Liver (tissue), 9 donors: ENCODE results near the gene AK5. TPM values are rescaled to one million over a fixed set of nuclear protein-coding genes. Genes with fewer than 3 reads are reported as not detected.

ENCODE experiments used
- DNase-seq: peaks from one replicate; pipeline ENCODE4 v3.0.0-alpha.2; 2017; ENCODE audit warnings: low spot score
- H3K27ac ChIP-seq, 2 donors: one replicate each; pipeline ENCODE4 v1.7.0; 2013; ENCODE audit warnings: inconsistent platforms in 2 of 2, low read length in 2 of 2, control low read depth in 1 of 2, low read depth in 1 of 2, mild to moderate bottlenecking in 1 of 2
- H3K27me3 ChIP-seq, 4 donors: one replicate each; pipeline versions ENCODE4 v1.6.1 to v1.7.0; 2013; ENCODE audit warnings: low read length in 3 of 4, inconsistent platforms in 1 of 4, mild to moderate bottlenecking in 1 of 4, moderate library complexity in 1 of 4; ENCODE audit not compliant: control insufficient read depth in 4 of 4, insufficient read depth in 4 of 4
- H3K36me3 ChIP-seq, 4 donors: one replicate each; pipeline versions ENCODE4 v1.6.1 to v1.7.0; 2013; ENCODE audit warnings: low read length in 3 of 4, mild to moderate bottlenecking in 3 of 4, low read depth in 1 of 4, moderate library complexity in 1 of 4; ENCODE audit not compliant: control insufficient read depth in 4 of 4, insufficient read depth in 3 of 4
- H3K4me1 ChIP-seq, 4 donors: one replicate each; pipeline versions ENCODE4 v1.6.1 to v1.7.0; 2013; ENCODE audit warnings: low read length in 3 of 4, mild to moderate bottlenecking in 3 of 4, moderate library complexity in 1 of 4; ENCODE audit not compliant: control insufficient read depth in 4 of 4, insufficient read depth in 4 of 4
- H3K4me3 ChIP-seq, 3 donors: one replicate each; pipeline versions ENCODE4 v1.6.1 to v1.7.0; 2013; ENCODE audit warnings: low read length in 3 of 3, control low read depth in 1 of 3, low read depth in 1 of 3, mild to moderate bottlenecking in 1 of 3
- H3K9ac ChIP-seq, 2 donors: one replicate each; pipeline ENCODE4 v1.7.0; 2013; ENCODE audit warnings: low read length in 2 of 2, mild to moderate bottlenecking in 2 of 2, moderate library complexity in 2 of 2, control low read depth in 1 of 2, low read depth in 1 of 2
- H3K9me3 ChIP-seq, 4 donors: one replicate each; pipeline versions ENCODE4 v1.6.1 to v1.7.0; 2013; ENCODE audit warnings: low read length in 3 of 4; ENCODE audit not compliant: control insufficient read depth in 4 of 4
- ATF3 ChIP-seq: IDR thresholded peaks from 2 replicates; pipeline ENCODE4 v1.6.1; 2016; ENCODE audit warnings: antibody characterized with exemption
- EGR1 ChIP-seq, 2 donors: IDR thresholded peaks; 2 replicates each; pipeline ENCODE4 v1.6.1; 2016 to 2018; ENCODE audit warnings: antibody characterized with exemption in 2 of 2, low read depth in 2 of 2
- FOXA2 ChIP-seq: IDR thresholded peaks from 2 replicates; pipeline ENCODE4 v1.6.1; 2016; ENCODE audit warnings: antibody characterized with exemption
- GABPA ChIP-seq, 2 donors: IDR thresholded peaks in 1 of 2; conservative IDR thresholded peaks in 1 of 2; 2 replicates each; pipeline ENCODE4 v1.6.1; 2016; ENCODE audit warnings: antibody characterized with exemption in 2 of 2, mild to moderate bottlenecking in 1 of 2, moderate library complexity in 1 of 2
- HNF4A ChIP-seq, 2 donors: conservative IDR thresholded peaks; 2 replicates each; pipeline ENCODE4 v1.6.1; 2016; ENCODE audit warnings: antibody characterized with exemption in 2 of 2, mild to moderate bottlenecking in 2 of 2
- HNF4G ChIP-seq: IDR thresholded peaks from 2 replicates; pipeline ENCODE4 v1.6.1; 2016; ENCODE audit warnings: antibody characterized with exemption
- JUND ChIP-seq, 2 donors: IDR thresholded peaks; 2 replicates each; pipeline ENCODE4 v1.6.1; 2016; ENCODE audit warnings: antibody characterized with exemption in 2 of 2
- MAX ChIP-seq: IDR thresholded peaks from 2 replicates; pipeline ENCODE4 v1.6.1; 2016; ENCODE audit warnings: antibody characterized with exemption
- NR2F2 ChIP-seq: IDR thresholded peaks from 2 replicates; pipeline ENCODE4 v1.6.1; 2016; ENCODE audit warnings: antibody characterized with exemption
- REST ChIP-seq: IDR thresholded peaks from 2 replicates; pipeline ENCODE4 v1.6.1; 2016; ENCODE audit warnings: antibody characterized with exemption, mild to moderate bottlenecking
- SP1 ChIP-seq: IDR thresholded peaks from 2 replicates; pipeline ENCODE4 v1.6.1; 2018; ENCODE audit warnings: antibody characterized with exemption, mild to moderate bottlenecking
- YY1 ChIP-seq: IDR thresholded peaks from 2 replicates; pipeline ENCODE4 v1.6.1; 2016; ENCODE audit warnings: antibody characterized with exemption, mild to moderate bottlenecking
- WGBS: extraction: QIAGEN DNeasy Blood & Tissue Kit; methylation state at CpG from one replicate; pipeline ENCODE4 v1.1.7; 2013; 5-methylcytosine and 5-hydroxymethylcytosine counted together
- polyA plus RNA-seq, 2 donors: library from polyadenylated mRNA; stranded (reverse) in 1 of 2; unstranded in 1 of 2; fragments of 200-250 nt in 1 of 2; fragments of >200 nt in 1 of 2; fragmentation: Nextera tagmentation in 1 of 2; extraction: Ambion mirVana in 1 of 2; gene quantifications; one replicate each; pipeline versions ENCODE4 v1.2.1 to v1.2.3, GENCODE V29; 2013 to 2015
- total RNA-seq, 2 donors: library from RNA; depleted of rRNA; stranded (reverse); fragments of >200 nt; gene quantifications; one replicate each; pipeline ENCODE4 v1.2.3, GENCODE V29; 2014
- donor health status: healthy.
- donor health status: healthy.
- donor health status: healthy.
- donor health status: healthy.
- donor health status: healthy.

AK5 gene
- total and polyA plus RNA-seq, 4 donors = 0.12 to 0.33 (median 0.23) TPM

- 74% methylated on average over 1 of the region's 1 CpG for WGBS
- Histone ChIP-seq H3K27ac (no peak overlapping the region), H3K27me3 (no peaks in the 10 kb centered on the region), H3K36me3 (no peaks in the 10 kb centered on the region), H3K9ac (no peak overlapping the region), H3K9me3 (no peaks in the 10 kb centered on the region), H3K4me1 (no peaks in the 10 kb centered on the region), H3K4me3 (no peak overlapping the region)
- no peak for DNase-seq
- TF ChIP-seq EGR1 (IDR thresholded peaks at IDR 0.05; ENCODE audit: low read depth in 2 of 2) (no peak), HNF4A (conservative IDR thresholded peaks at IDR 0.05) (no peak), REST (no peak), JUND (IDR thresholded peaks at IDR 0.05) (no peak), YY1 (no peak), ATF3 (no peak)
Measured at GRCh38 chr1:77319036-77319705, 37.4 kb downstream of the AK5 start.

- 51% methylated on average over 6 of the region's 6 CpGs for WGBS
- H3K9me3 ChIP-seq = no peaks in the 10 kb centered on the region
- no peak overlapping the region for H3K9ac ChIP-seq
- no peak for TF ChIP-seq GABPA (IDR thresholded peaks at IDR 0.05 in 1 of 2, conservative IDR thresholded peaks at IDR 0.05 in 1 of 2)
- H3K36me3 ChIP-seq = no peaks in the 10 kb centered on the region
- no peaks in the 10 kb centered on the region for H3K27me3 ChIP-seq
- H3K4me3 ChIP-seq = no peak overlapping the region
- H3K4me1 ChIP-seq = no peaks in the 10 kb centered on the region
- no peak for DNase-seq
- no peak overlapping the region for H3K27ac ChIP-seq
Measured at GRCh38 chr1:77322061-77322900, 40.5 kb downstream of the AK5 start.

- no peaks in the 10 kb centered on the region for H3K9me3 ChIP-seq
- TF ChIP-seq HNF4G (no peak), FOXA2 (no peak), JUND (IDR thresholded peaks at IDR 0.05) (no peak), SP1 (no peak), MAX (no peak), REST (no peak), HNF4A (conservative IDR thresholded peaks at IDR 0.05) (no peak), NR2F2 (no peak)
- H3K36me3 ChIP-seq = no peaks in the 10 kb centered on the region
- no peaks in the 10 kb centered on the region for H3K4me1 ChIP-seq
- H3K4me3 ChIP-seq = no peak overlapping the region
- H3K27ac ChIP-seq = no peak overlapping the region
- H3K27me3 ChIP-seq = peaks cover 0 to 2% (median 0%) of the 10 kb centered on the region in 4 donors
- DNase-seq = no peak
- WGBS = 89% methylated on average over 2 of the region's 2 CpGs
- no peak overlapping the region for H3K9ac ChIP-seq
Measured at GRCh38 chr1:77333501-77333900, 51.7 kb downstream of the AK5 start.
